ENCODE results near the gene PTPRK.

PTPRK gene

GRCh38 chr6:128337619-128338018 lies 182.8 kb downstream of the PTPRK start:
- no peak for DNase-seq

GRCh38 chr6:128336436-128337095 lies 183.8 kb downstream of the PTPRK start:
- no peak for DNase-seq

- DNase-seq = no peak
These were observed 184.4 kb downstream of the PTPRK start for GRCh38 chr6:128335963-128336362.

GRCh38 chr6:128333581-128334223 lies 186.7 kb downstream of the PTPRK start:
- no peak for DNase-seq

- no peak for DNase-seq
These were observed 192.5 kb downstream of the PTPRK start for GRCh38 chr6:128327890-128328289.

GRCh38 chr6:128323011-128323410 lies 197.4 kb downstream of the PTPRK start:
- DNase-seq = no peak

- no peak for DNase-seq
These were observed 200.5 kb downstream of the PTPRK start for GRCh38 chr6:128319946-128320345.

- DNase-seq = no peak
These were observed 201.2 kb downstream of the PTPRK start for GRCh38 chr6:128319157-128319556.

GRCh38 chr6:128316258-128316929 lies 204.0 kb downstream of the PTPRK start:
- DNase-seq = peak; percentile 46

GRCh38 chr6:128314190-128314589 lies 206.2 kb downstream of the PTPRK start:
- DNase-seq = no peak

- no peak for DNase-seq
These were observed 208.3 kb downstream of the PTPRK start for GRCh38 chr6:128311944-128312570.

- no peak for DNase-seq
These were observed 209.9 kb downstream of the PTPRK start for GRCh38 chr6:128310451-128310850.

- DNase-seq = no peak
These were observed 212.7 kb downstream of the PTPRK start for GRCh38 chr6:128307671-128308070.

GRCh38 chr6:128305976-128306375 lies 214.4 kb downstream of the PTPRK start:
- DNase-seq = no peak

- no peak for DNase-seq
These were observed 215.2 kb downstream of the PTPRK start for GRCh38 chr6:128305228-128305627.

GRCh38 chr6:128303870-128304269 lies 216.5 kb downstream of the PTPRK start:
- DNase-seq = no peak

- DNase-seq = no peak
These were observed 217.5 kb downstream of the PTPRK start for GRCh38 chr6:128302942-128303341.

- DNase-seq = no peak
These were observed 224.7 kb downstream of the PTPRK start for GRCh38 chr6:128295670-128296069.

GRCh38 chr6:128290221-128290620 lies 230.2 kb downstream of the PTPRK start:
- no peak for DNase-seq

- no peak for DNase-seq
These were observed 236.3 kb downstream of the PTPRK start for GRCh38 chr6:128284128-128284527.

GRCh38 chr6:128282961-128283360 lies 237.4 kb downstream of the PTPRK start:
- no peak for DNase-seq

- DNase-seq = no peak
These were observed 239.4 kb downstream of the PTPRK start for GRCh38 chr6:128280960-128281359.

- no peak for DNase-seq
These were observed 240.3 kb downstream of the PTPRK start for GRCh38 chr6:128280066-128280465.

- DNase-seq = no peak
These were observed 241.6 kb downstream of the PTPRK start for GRCh38 chr6:128278836-128279235.

Measured in DMS153 (cell line).